Prostate gland (tissue), 2 donors: ENCODE measurements around the gene DMBX1.

ENCODE experiments used
- POLR2A ChIP-seq: fragments of 450-650 bp; IDR thresholded peaks from one replicate; pipeline ENCODE4 v1.6.1; 2016; ENCODE audit warnings: antibody characterized with exemption, mild to moderate bottlenecking
- POLR2AphosphoS5 ChIP-seq: sonication (generic); formaldehyde crosslinking; IDR thresholded peaks from one replicate; pipeline ENCODE4 v1.6.1; 2017; ENCODE audit warnings: antibody characterized with exemption
- TF ChIP-seq, protein P1 (sequence below), 4 experiments: fragments of 200-600 bp in 2 of 4; fragments of 450-650 bp in 2 of 4; sonication (generic) in 2 of 4; IDR thresholded peaks; 1 replicate in 3 of 4; 2 replicates in 1 of 4; pipeline ENCODE4 v1.5.1; 2016 to 2019; ENCODE audit warnings: antibody characterized with exemption in 4 of 4, mild to moderate bottlenecking in 2 of 4, moderate library complexity in 2 of 4

DNA sequence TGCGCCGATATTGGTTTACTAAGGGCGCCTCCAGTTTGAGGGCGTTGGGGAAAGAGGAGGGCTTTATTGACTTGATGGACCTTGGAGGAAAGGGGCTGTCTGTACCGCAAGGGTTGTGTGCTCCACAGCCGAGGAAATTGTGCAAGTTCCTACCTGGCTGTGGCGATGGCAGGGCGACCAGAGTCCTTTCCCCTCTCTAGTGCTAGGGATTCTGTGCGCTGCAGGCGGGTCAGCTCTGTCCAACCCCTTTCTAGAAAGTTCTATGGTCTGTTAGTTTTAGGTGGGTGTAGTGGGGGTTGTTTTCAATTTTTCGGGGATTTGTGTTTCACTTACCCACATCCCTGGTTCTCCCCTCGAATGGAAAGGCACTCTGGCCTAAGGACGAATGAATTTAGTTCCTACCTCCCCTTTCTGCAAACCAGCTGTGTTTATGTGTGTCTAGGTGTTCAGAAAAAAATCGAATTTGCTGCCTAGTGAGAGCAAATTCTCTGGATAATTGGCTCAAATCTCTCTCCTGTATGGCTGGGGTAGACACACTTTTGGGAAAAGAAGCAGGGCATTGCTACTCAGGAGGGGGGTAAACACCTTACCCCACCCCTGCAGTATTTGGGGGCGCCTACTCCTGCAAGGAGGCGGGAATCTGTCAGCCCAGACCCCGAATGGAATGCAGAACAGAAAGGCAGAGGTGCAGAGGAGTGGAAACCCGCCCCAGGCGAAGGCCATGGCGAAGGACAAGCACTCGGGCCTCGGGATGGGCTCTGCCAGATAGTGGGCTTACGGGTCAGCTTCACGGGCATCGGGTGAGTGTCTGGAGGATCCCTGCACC is 2.0 kb downstream of the DMBX1 start:
- TF ChIP-seq, protein P1, sequence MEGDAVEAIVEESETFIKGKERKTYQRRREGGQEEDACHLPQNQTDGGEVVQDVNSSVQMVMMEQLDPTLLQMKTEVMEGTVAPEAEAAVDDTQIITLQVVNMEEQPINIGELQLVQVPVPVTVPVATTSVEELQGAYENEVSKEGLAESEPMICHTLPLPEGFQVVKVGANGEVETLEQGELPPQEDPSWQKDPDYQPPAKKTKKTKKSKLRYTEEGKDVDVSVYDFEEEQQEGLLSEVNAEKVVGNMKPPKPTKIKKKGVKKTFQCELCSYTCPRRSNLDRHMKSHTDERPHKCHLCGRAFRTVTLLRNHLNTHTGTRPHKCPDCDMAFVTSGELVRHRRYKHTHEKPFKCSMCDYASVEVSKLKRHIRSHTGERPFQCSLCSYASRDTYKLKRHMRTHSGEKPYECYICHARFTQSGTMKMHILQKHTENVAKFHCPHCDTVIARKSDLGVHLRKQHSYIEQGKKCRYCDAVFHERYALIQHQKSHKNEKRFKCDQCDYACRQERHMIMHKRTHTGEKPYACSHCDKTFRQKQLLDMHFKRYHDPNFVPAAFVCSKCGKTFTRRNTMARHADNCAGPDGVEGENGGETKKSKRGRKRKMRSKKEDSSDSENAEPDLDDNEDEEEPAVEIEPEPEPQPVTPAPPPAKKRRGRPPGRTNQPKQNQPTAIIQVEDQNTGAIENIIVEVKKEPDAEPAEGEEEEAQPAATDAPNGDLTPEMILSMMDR (IDR thresholded peaks at IDR 0.05) = no peak
- TF ChIP-seq POLR2A = no peak
- TF ChIP-seq POLR2AphosphoS5 = no peak
